ENCODE measurements around the gene EIF4E1B.

DNA sequence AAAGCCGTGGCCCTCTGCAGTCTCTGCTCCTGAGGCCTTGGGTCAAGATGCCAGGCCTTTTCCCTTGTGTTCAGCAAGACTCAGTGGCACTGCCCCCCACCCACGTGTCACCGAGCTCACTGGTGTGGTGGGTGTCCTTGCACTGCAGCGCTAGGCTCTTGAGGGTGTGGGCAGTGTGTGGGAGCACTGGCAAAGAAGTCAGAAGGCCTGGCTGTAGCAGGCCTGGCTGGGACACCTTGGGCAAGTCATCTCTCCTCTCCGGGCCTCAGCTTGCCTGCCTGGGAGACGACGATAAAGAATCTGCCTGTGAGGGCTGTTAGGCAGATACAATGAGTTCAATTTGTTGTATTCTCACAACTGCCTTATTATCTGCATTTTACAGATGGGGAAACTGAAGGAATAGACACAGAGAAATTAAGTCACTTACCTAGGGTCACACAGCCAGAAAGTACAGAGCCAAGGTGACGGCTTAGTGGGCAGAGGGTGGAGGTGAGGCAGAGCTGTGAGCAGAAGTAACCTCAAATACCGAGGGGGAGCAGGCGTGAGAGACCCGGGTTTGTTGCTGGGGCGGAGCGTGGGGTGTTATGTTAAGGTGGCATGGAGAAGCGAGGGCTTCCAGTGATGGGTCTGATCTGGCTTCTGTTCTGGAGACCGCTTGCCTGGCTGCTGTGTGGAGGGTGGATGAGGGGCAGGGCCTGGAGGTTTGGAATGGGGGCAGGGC is 18.2 kb downstream of the EIF4E1B start:
- TF ChIP-seq, protein P1, sequence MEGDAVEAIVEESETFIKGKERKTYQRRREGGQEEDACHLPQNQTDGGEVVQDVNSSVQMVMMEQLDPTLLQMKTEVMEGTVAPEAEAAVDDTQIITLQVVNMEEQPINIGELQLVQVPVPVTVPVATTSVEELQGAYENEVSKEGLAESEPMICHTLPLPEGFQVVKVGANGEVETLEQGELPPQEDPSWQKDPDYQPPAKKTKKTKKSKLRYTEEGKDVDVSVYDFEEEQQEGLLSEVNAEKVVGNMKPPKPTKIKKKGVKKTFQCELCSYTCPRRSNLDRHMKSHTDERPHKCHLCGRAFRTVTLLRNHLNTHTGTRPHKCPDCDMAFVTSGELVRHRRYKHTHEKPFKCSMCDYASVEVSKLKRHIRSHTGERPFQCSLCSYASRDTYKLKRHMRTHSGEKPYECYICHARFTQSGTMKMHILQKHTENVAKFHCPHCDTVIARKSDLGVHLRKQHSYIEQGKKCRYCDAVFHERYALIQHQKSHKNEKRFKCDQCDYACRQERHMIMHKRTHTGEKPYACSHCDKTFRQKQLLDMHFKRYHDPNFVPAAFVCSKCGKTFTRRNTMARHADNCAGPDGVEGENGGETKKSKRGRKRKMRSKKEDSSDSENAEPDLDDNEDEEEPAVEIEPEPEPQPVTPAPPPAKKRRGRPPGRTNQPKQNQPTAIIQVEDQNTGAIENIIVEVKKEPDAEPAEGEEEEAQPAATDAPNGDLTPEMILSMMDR (IDR thresholded peaks at IDR 0.05): no peak
- TF ChIP-seq POLR2AphosphoS5 (IDR thresholded peaks at IDR 0.05): no peak
